DMS53 treated with DMSO at 0.1 percent for 48 hours (cell line): ENCODE results near the gene LSM3.

ENCODE experiments used
- DNase-seq: peaks from one replicate; lab custom pipeline; 2025; ENCODE audit not compliant: unreplicated experiment; lab: John Stamatoyannopoulos, UW

LSM3 gene

GRCh38 chr3:14143271-14144225 is 35.1 kb upstream of the LSM3 start:
- no peak for DNase-seq

- peak; percentile 65 for DNase-seq
These were observed 34.1 kb upstream of the LSM3 start for GRCh38 chr3:14144423-14145075.

- DNase-seq, result no peak
These were observed 33.4 kb upstream of the LSM3 start for GRCh38 chr3:14145236-14145635.

GRCh38 chr3:14145670-14146380 is 32.8 kb upstream of the LSM3 start:
- no peak for DNase-seq

- no peak for DNase-seq
These were observed 32.1 kb upstream of the LSM3 start for GRCh38 chr3:14146381-14147065.

GRCh38 chr3:14147066-14147435 is 31.6 kb upstream of the LSM3 start:
- DNase-seq, result no peak

GRCh38 chr3:14147617-14148016 is 31.0 kb upstream of the LSM3 start:
- no peak for DNase-seq

GRCh38 chr3:14148041-14148985 is 30.3 kb upstream of the LSM3 start:
- DNase-seq, result no peak

- no peak for DNase-seq
These were observed 28.5 kb upstream of the LSM3 start for GRCh38 chr3:14150078-14150477.

GRCh38 chr3:14150491-14151230 is 28.0 kb upstream of the LSM3 start:
- DNase-seq, result no peak

GRCh38 chr3:14151471-14152083 is 27.0 kb upstream of the LSM3 start:
- DNase-seq, result no peak

GRCh38 chr3:14152233-14152962 is 26.2 kb upstream of the LSM3 start:
- no peak for DNase-seq

GRCh38 chr3:14152963-14153355 is 25.7 kb upstream of the LSM3 start:
- DNase-seq, result no peak

- DNase-seq, result no peak
These were observed 25.0 kb upstream of the LSM3 start for GRCh38 chr3:14153663-14154062.

GRCh38 chr3:14154276-14154675 is 24.3 kb upstream of the LSM3 start:
- DNase-seq, result no peak

- no peak for DNase-seq
These were observed 23.6 kb upstream of the LSM3 start for GRCh38 chr3:14154895-14155440.

- no peak for DNase-seq
These were observed 22.4 kb upstream of the LSM3 start for GRCh38 chr3:14156201-14156600.
